H9 (cell line): ENCODE results near the gene CTIF. TPM values are rescaled to one million over a fixed set of nuclear protein-coding genes. Genes with fewer than 3 reads are reported as not detected.
A peak's percentile ranks its signal among the peaks of the same experiment; 100 is the strongest.

Experiments used
- DNase-seq: peaks from one replicate; pipeline ENCODE4 v3.0.0-alpha.2; 2017
- H2AFZ ChIP-seq: one replicate; pipeline ENCODE4 v1.6.1; 2013; ENCODE audit warnings: mild to moderate bottlenecking, low read length, control low read depth, moderate library complexity
- H2AK5ac ChIP-seq: 2 replicates; pipeline ENCODE4 v1.6.1; 2013; ENCODE audit warnings: low read length, control low read depth, mixed read lengths; ENCODE audit not compliant: insufficient read length
- H2BK120ac ChIP-seq: one replicate; pipeline ENCODE4 v1.6.1; 2013; ENCODE audit warnings: low read depth, mild to moderate bottlenecking, low read length, control low read depth, inconsistent platforms; ENCODE audit not compliant: poor library complexity, severe bottlenecking
- H2BK12ac ChIP-seq: 2 replicates; pipeline ENCODE4 v1.6.1; 2013; ENCODE audit warnings: low read length, control low read depth, mixed read lengths, low read depth; ENCODE audit not compliant: insufficient read length
- H2BK15ac ChIP-seq: 2 replicates; pipeline ENCODE4 v1.6.1; 2013; ENCODE audit warnings: low read depth, low read length, control low read depth
- H2BK20ac ChIP-seq: one replicate; pipeline ENCODE4 v1.6.1; 2013; ENCODE audit warnings: low read depth, mild to moderate bottlenecking, low read length, control low read depth, inconsistent platforms; ENCODE audit not compliant: poor library complexity, severe bottlenecking
- H2BK5ac ChIP-seq: 2 replicates; pipeline ENCODE4 v1.6.1; 2013; ENCODE audit warnings: low read length, control low read depth, mixed read lengths; ENCODE audit not compliant: insufficient read length
- H3K14ac ChIP-seq: 2 replicates; pipeline ENCODE4 v1.6.1; 2013; ENCODE audit warnings: low read length, control low read depth; ENCODE audit not compliant: insufficient read depth
- H3K18ac ChIP-seq: 2 replicates; pipeline ENCODE4 v1.6.1; 2013; ENCODE audit warnings: low read depth, mild to moderate bottlenecking, mixed read lengths, low read length, control low read depth; ENCODE audit not compliant: insufficient read length
- H3K23ac ChIP-seq: 2 replicates; pipeline ENCODE4 v1.6.1; 2013; ENCODE audit warnings: low read length, control low read depth, mixed read lengths, low read depth; ENCODE audit not compliant: insufficient read length
- H3K23me2 ChIP-seq: 2 replicates; pipeline ENCODE4 v1.6.1; 2013; ENCODE audit warnings: low read depth, mild to moderate bottlenecking, mixed read lengths, low read length, control low read depth; ENCODE audit not compliant: insufficient read length, poor library complexity, severe bottlenecking
- H3K27ac ChIP-seq: 2 replicates; pipeline ENCODE4 v1.5.1; 2013; ENCODE audit warnings: low read length, control low read depth, mixed read lengths, low read depth; ENCODE audit not compliant: insufficient read length
- H3K27me3 ChIP-seq: 2 replicates; pipeline ENCODE4 v1.6.1; 2013; ENCODE audit warnings: low read length, control low read depth, inconsistent platforms; ENCODE audit not compliant: insufficient read depth
- H3K4ac ChIP-seq: 2 replicates; pipeline ENCODE4 v1.6.1; 2013; ENCODE audit warnings: low read depth, mild to moderate bottlenecking, control low read depth, inconsistent platforms, low read length, moderate library complexity
- H3K4me1 ChIP-seq: 2 replicates; pipeline ENCODE4 v1.6.1; 2013; ENCODE audit warnings: low read length, control low read depth, inconsistent platforms; ENCODE audit not compliant: insufficient read depth
- H3K4me2 ChIP-seq: 2 replicates; pipeline ENCODE4 v1.6.1; 2013; ENCODE audit warnings: low read length, control low read depth, mixed read lengths; ENCODE audit not compliant: insufficient read length, insufficient read depth
- H3K56ac ChIP-seq: 2 replicates; pipeline ENCODE4 v1.6.1; 2013; ENCODE audit warnings: low read depth, mild to moderate bottlenecking, mixed read lengths, low read length, control low read depth; ENCODE audit not compliant: insufficient read length
- H3K79me1 ChIP-seq: 2 replicates; pipeline ENCODE4 v1.6.1; 2013; ENCODE audit warnings: low read depth, mild to moderate bottlenecking, moderate library complexity, low read length, control low read depth, inconsistent platforms; ENCODE audit not compliant: insufficient read depth, poor library complexity, severe bottlenecking
- H3K79me2 ChIP-seq: 2 replicates; pipeline ENCODE4 v1.6.1; 2013; ENCODE audit warnings: low read length, control low read depth, inconsistent platforms; ENCODE audit not compliant: insufficient read depth
- H3K9ac ChIP-seq: 2 replicates; pipeline ENCODE4 v1.6.1; 2013; ENCODE audit warnings: low read length, control low read depth, mixed read lengths; ENCODE audit not compliant: insufficient read length; ENCODE audit errors: extremely low read depth
- H3K9me3 ChIP-seq: one replicate; pipeline ENCODE4 v1.6.1; 2013; ENCODE audit warnings: low read depth, low read length, inconsistent platforms; ENCODE audit not compliant: control insufficient read depth
- H3T11ph ChIP-seq: one replicate; pipeline ENCODE4 v1.6.1; 2013; ENCODE audit warnings: mild to moderate bottlenecking, low read length, control low read depth, inconsistent platforms
- H4K20me1 ChIP-seq: one replicate; pipeline ENCODE4 v1.6.1; 2013; ENCODE audit not compliant: control insufficient read depth, insufficient read length, insufficient read depth
- H4K5ac ChIP-seq: 2 replicates; pipeline ENCODE4 v1.6.1; 2013; ENCODE audit warnings: low read depth, mild to moderate bottlenecking, mixed read lengths, low read length, control low read depth; ENCODE audit not compliant: insufficient read length
- H4K8ac ChIP-seq: replicated peaks from 2 replicates; pipeline ENCODE4 v1.6.1; 2013; ENCODE audit warnings: low read length, control low read depth, mixed read lengths, low read depth; ENCODE audit not compliant: insufficient read length
- H4K91ac ChIP-seq: 2 replicates; pipeline ENCODE4 v1.6.1; 2013; ENCODE audit warnings: low read depth, mild to moderate bottlenecking, moderate library complexity, mixed read lengths, low read length, control low read depth; ENCODE audit not compliant: insufficient read length
- H3K27ac Mint-ChIP-seq, 3 experiments: 2 replicates in 2 of 3; 3 replicates in 1 of 3; pipeline ENCODE4 v1.8.0; 2020 to 2021; ENCODE audit warnings: mixed read lengths in 3 of 3, mild to moderate bottlenecking in 1 of 3, moderate library complexity in 1 of 3
- H3K27me3 Mint-ChIP-seq: 2 replicates; pipeline ENCODE4 v1.8.0; 2021; ENCODE audit warnings: low read depth, mild to moderate bottlenecking, moderate library complexity, mixed read lengths
- H3K36me3 Mint-ChIP-seq, 3 experiments: 2 replicates in 2 of 3; 3 replicates in 1 of 3; pipeline ENCODE4 v1.8.0; 2020 to 2021; ENCODE audit warnings: low read depth in 3 of 3, mixed read lengths in 3 of 3; ENCODE audit not compliant: insufficient read depth in 1 of 3
- H3K4me1 Mint-ChIP-seq, 2 experiments: 2 replicates each; pipeline ENCODE4 v1.8.0; 2020; ENCODE audit warnings: mixed read lengths in 2 of 2
- H3K4me3 Mint-ChIP-seq, 2 experiments: 2 replicates in 1 of 2; 3 replicates in 1 of 2; pipeline ENCODE4 v1.8.0; 2020 to 2021; ENCODE audit warnings: mild to moderate bottlenecking in 2 of 2, mixed read lengths in 2 of 2, moderate library complexity in 1 of 2
- H3K9me3 Mint-ChIP-seq, 2 experiments: 2 replicates in 1 of 2; 3 replicates in 1 of 2; pipeline ENCODE4 v1.8.0; 2020; ENCODE audit warnings: mild to moderate bottlenecking in 2 of 2, mixed read lengths in 2 of 2, moderate library complexity in 1 of 2
- CTCF ChIP-seq: fragments of 200-600 bp; sonication (generic); conservative IDR thresholded peaks from 3 replicates; pipeline ENCODE4 v1.8.0; 2021; ENCODE audit warnings: antibody characterized with exemption, mild to moderate bottlenecking
- WGBS: extraction: QIAGEN DNeasy Blood & Tissue Kit; methylation state at CpG from one replicate; pipeline ENCODE4 v1.1.7; 2013; ENCODE audit warnings: missing lambda C conversion rate, low lambda C conversion rate, mixed read lengths; ENCODE audit not compliant: insufficient read length; ENCODE audit errors: extremely low coverage; 5-methylcytosine and 5-hydroxymethylcytosine counted together
- total RNA-seq: library from RNA; stranded (reverse); gene quantifications from 2 replicates; pipeline ENCODE4 v1.2.1, GENCODE V29; 2021

Gene CTIF
- total RNA-seq, 1 experiment from 2014 or later: 15.8 TPM

DNA sequence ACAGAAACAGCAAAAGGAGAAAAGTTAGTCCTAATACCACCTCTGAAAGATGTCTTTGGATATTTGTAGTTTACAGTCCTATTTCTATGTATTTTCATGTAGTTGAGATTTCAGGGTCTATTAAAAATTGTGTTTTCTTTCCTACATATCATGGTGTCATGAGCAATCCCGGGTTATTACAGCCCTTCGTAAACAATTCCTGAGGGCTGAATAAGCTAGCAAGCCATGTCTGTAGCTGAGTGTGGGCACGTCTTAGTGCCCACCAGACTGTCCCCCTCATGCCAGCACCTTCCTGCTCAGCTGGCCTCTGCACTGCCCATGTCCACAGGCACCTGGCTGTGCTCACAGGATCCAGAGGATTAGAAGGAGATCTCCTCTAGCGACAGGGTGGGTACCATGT is 60.6 kb downstream of the CTIF start:
- no peak overlapping the region for H3K56ac ChIP-seq
- no peak overlapping the region for H2AK5ac ChIP-seq
- H3T11ph ChIP-seq: no peak overlapping the region
- H3K4me2 ChIP-seq: no peak overlapping the region
- H2BK120ac ChIP-seq: no peak overlapping the region
- H2AFZ ChIP-seq: no peak overlapping the region
- Mint-ChIP-seq H3K27ac (no peak overlapping the region), H3K4me3 (no peak overlapping the region), H3K36me3 (no peaks in the 10 kb centered on the region; a peak in 2 of 7 replicates), H3K27me3 (no peaks in the 10 kb centered on the region), H3K4me1 (peaks cover 15 to 16% of the 10 kb centered on the region in 2 experiments), H3K9me3 (no peaks in the 10 kb centered on the region; a peak in 1 of 5 replicates)
- no peak overlapping the region for H4K5ac ChIP-seq
- no CpG with 5 or more reads among the region's 4 CpGs for WGBS
- no peaks in the 10 kb centered on the region for H3K4me1 ChIP-seq
- H3K9ac ChIP-seq: no peak overlapping the region
- no peak overlapping the region for H2BK12ac ChIP-seq
- no peak for DNase-seq
- no peaks in the 10 kb centered on the region for H3K27me3 ChIP-seq
- H3K14ac ChIP-seq: no peak overlapping the region
- no peak overlapping the region for H4K91ac ChIP-seq
- no peaks in the 10 kb centered on the region for H3K9me3 ChIP-seq
- no peak overlapping the region for H2BK5ac ChIP-seq
- no peaks in the 10 kb centered on the region for H3K23me2 ChIP-seq
- H3K4ac ChIP-seq: no peak overlapping the region
- no peak overlapping the region for H2BK15ac ChIP-seq
- no peak for TF ChIP-seq CTCF
- no peaks in the 10 kb centered on the region for H4K20me1 ChIP-seq
- no peak overlapping the region for H3K23ac ChIP-seq
- no peaks in the 10 kb centered on the region for H3K79me2 ChIP-seq
- peak overlapping the region; percentile 39 for H4K8ac ChIP-seq
- no peaks in the 10 kb centered on the region for H3K79me1 ChIP-seq
- no peak overlapping the region for H3K27ac ChIP-seq
- no peak overlapping the region for H3K18ac ChIP-seq
- H2BK20ac ChIP-seq: no peak overlapping the region
